ENCODE measurements around the gene SLC22A7. TPM values are rescaled to one million over a fixed set of nuclear protein-coding genes. Genes with fewer than 3 reads are reported as not detected.
A peak's percentile ranks its signal among the peaks of the same experiment; 100 is the strongest.

The SLC22A7 gene
- total RNA-seq, 1 donor from 2014 or later, result not detected

- ATAC-seq (no peak), DNase-seq (ENCODE audit: low spot score) (no peak)
- intact Hi-C loops (cut with DNase I), result no loop called here
Measured at GRCh38 chr6:43264599-43265145, 33.4 kb upstream of the SLC22A7 start.

GRCh38 chr6:43265564-43265963 lies 32.5 kb upstream of the SLC22A7 start:
- intact Hi-C loops (cut with DNase I), result no loop called here
- no peak for DNase-seq (ENCODE audit: low spot score)
- ATAC-seq, result no peak

GRCh38 chr6:43267619-43268354 lies 30.3 kb upstream of the SLC22A7 start:
- DNase-seq (ENCODE audit: low spot score) (no peak), ATAC-seq (no peak)
- intact Hi-C loops (cut with DNase I), result no loop called here

GRCh38 chr6:43268355-43268700 lies 29.7 kb upstream of the SLC22A7 start:
- intact Hi-C loops (cut with DNase I), result no loop called here

GRCh38 chr6:43268782-43269272 lies 29.2 kb upstream of the SLC22A7 start:
- DNase-seq (ENCODE audit: low spot score) (no peak), ATAC-seq (no peak)
- intact Hi-C loops (cut with DNase I), result no loop called here

More at GRCh38 chr6:43268355-43268700, 29.7 kb upstream of the SLC22A7 start:
- DNase-seq (ENCODE audit: low spot score), result no peak
- ATAC-seq, result peak; percentile 64

GRCh38 chr6:43269273-43270007 lies 28.6 kb upstream of the SLC22A7 start:
- intact Hi-C loops (cut with DNase I), result no loop called here
- peak; percentile 15 for ATAC-seq
- DNase-seq (ENCODE audit: low spot score), result no peak

GRCh38 chr6:43271103-43271815 lies 26.8 kb upstream of the SLC22A7 start:
- intact Hi-C loops (cut with DNase I), result no loop called here
- no peak for DNase-seq (ENCODE audit: low spot score)
- no peak for ATAC-seq

GRCh38 chr6:43271944-43272343 lies 26.1 kb upstream of the SLC22A7 start:
- DNase-seq (ENCODE audit: low spot score), result no peak
- ATAC-seq, result no peak
- intact Hi-C loops (cut with DNase I), result no loop called here

- no peak for ATAC-seq
- DNase-seq (ENCODE audit: low spot score), result no peak
Measured at GRCh38 chr6:43273707-43274106, 24.4 kb upstream of the SLC22A7 start.

GRCh38 chr6:43274127-43274915 lies 23.7 kb upstream of the SLC22A7 start:
- no peak for DNase-seq (ENCODE audit: low spot score)
- no peak for ATAC-seq
- intact Hi-C loops (cut with DNase I), result no loop called here

More at GRCh38 chr6:43273707-43274106, 24.4 kb upstream of the SLC22A7 start:
- intact Hi-C loops (cut with DNase I), result no loop called here

GRCh38 chr6:43274916-43275597 lies 23.0 kb upstream of the SLC22A7 start:
- DNase-seq (ENCODE audit: low spot score) (no peak), ATAC-seq (no peak)

GRCh38 chr6:43275801-43276576 lies 22.1 kb upstream of the SLC22A7 start:
- intact Hi-C loops (cut with DNase I), result no loop called here
- ATAC-seq (peak; percentile 14), DNase-seq (ENCODE audit: low spot score) (no peak)

More at GRCh38 chr6:43274916-43275597, 23.0 kb upstream of the SLC22A7 start:
- intact Hi-C loops (cut with DNase I), result no loop called here

GRCh38 chr6:43276577-43277305 lies 21.3 kb upstream of the SLC22A7 start:
- intact Hi-C loops (cut with DNase I), result no loop called here
- ATAC-seq, result no peak
- no peak for DNase-seq (ENCODE audit: low spot score)

GRCh38 chr6:43277306-43277642 lies 20.8 kb upstream of the SLC22A7 start:
- DNase-seq (ENCODE audit: low spot score) (no peak), ATAC-seq (no peak)
- intact Hi-C loops (cut with DNase I), result no loop called here

GRCh38 chr6:43277643-43278523 lies 20.2 kb upstream of the SLC22A7 start:
- DNase-seq (ENCODE audit: low spot score), result no peak
- intact Hi-C loops (cut with DNase I), result no loop called here
- no peak for ATAC-seq

GRCh38 chr6:43278524-43279078 lies 19.5 kb upstream of the SLC22A7 start:
- intact Hi-C loops (cut with DNase I), result no loop called here
- no peak for DNase-seq (ENCODE audit: low spot score)
- ATAC-seq, result no peak

Measured in sciatic nerve (tissue), 2 donors.